HCT116 (cell line): ENCODE measurements around the gene TMEM266. TPM values are rescaled to one million over a fixed set of nuclear protein-coding genes. Genes with fewer than 3 reads are reported as not detected.
A peak's percentile ranks its signal among the peaks of the same experiment; 100 is the strongest.

Experiments used
- ATAC-seq: fragments of 200-7000 bp; cut with Tn5 transposase; 2 replicates; pipeline ENCODE4 v1.9.1; 2020; ENCODE audit warnings: mild to moderate bottlenecking, moderate library complexity
- BruUV-seq: library from RNA; stranded (reverse); fragments of 400-500 nt; replicated peaks from 2 replicates; lab custom pipeline; 2021; lab: Mats Ljungman, UMichigan
- CTCF ChIA-PET: fragments of 300-600 bp; sonication (Branson Sonifier 250); formaldehyde crosslinking; loops from one replicate; lab custom pipeline; 2021; ENCODE audit warnings: antibody characterized with exemption; lab: Charles Lee
- POLR2A ChIA-PET: fragments of 300-600, 350-600 bp; sonication (Branson Sonifier 250); formaldehyde crosslinking; loops from one replicate; lab custom pipeline; 2021; ENCODE audit warnings: antibody characterized with exemption; lab: Charles Lee
- RAD21 ChIA-PET, 2 experiments: fragments of 300-600 bp; sonication (Branson Sonifier 250); formaldehyde crosslinking; loops; one replicate each; lab custom pipeline; 2023; ENCODE audit warnings: low total read pairs in 2 of 2; ENCODE audit not compliant: uncharacterized antibody in 2 of 2, unreplicated experiment in 2 of 2, low non-redundant PET in 1 of 2; lab: Charles Lee
- DNase-seq: peaks from one replicate; pipeline ENCODE4 v3.0.0-alpha.2; 2010; ENCODE audit warnings: low read depth, low spot score
- H2AFZ ChIP-seq: fragments of 200-600 bp; shearing (Covaris generic), sonication (generic); 2 replicates; pipeline ENCODE4 v1.6.1; 2017; ENCODE audit warnings: low read depth, mixed run types, mixed read lengths, antibody characterized with exemption, low read length; ENCODE audit not compliant: poor library complexity, severe bottlenecking
- H3K27ac ChIP-seq: 2 replicates; pipeline ENCODE4 v1.5.1; 2012; ENCODE audit warnings: low read depth, low read length
- H3K27me3 ChIP-seq: fragments of 200-600 bp; sonication (generic); 2 replicates; pipeline ENCODE4 v1.6.1; 2016; ENCODE audit warnings: mixed run types, low read length, mixed read lengths; ENCODE audit not compliant: insufficient read depth
- H3K36me3 ChIP-seq, 2 experiments: fragments of 200-500 bp in 1 of 2; fragments of 200-600 bp in 1 of 2; sonication (Bioruptor generic) in 1 of 2; sonication (generic) in 1 of 2; 2 replicates each; pipeline versions ENCODE4 v1.5.1 to v1.6.1; 2014 to 2016; ENCODE audit warnings: low read length in 2 of 2, inconsistent platforms in 1 of 2, mixed read lengths in 1 of 2, mixed run types in 1 of 2; ENCODE audit not compliant: insufficient read depth in 2 of 2, control insufficient read depth in 1 of 2
- H3K4me1 ChIP-seq, 2 experiments: fragments of 200-600 bp in 1 of 2; sonication (generic) in 1 of 2; 2 replicates each; pipeline versions ENCODE4 v1.5.1 to v1.6.1; 2012 to 2017; ENCODE audit warnings: low read length in 2 of 2, inconsistent platforms in 1 of 2, mild to moderate bottlenecking in 1 of 2, mixed read lengths in 1 of 2, mixed run types in 1 of 2, moderate library complexity in 1 of 2; ENCODE audit not compliant: insufficient read depth in 2 of 2, control insufficient read depth in 1 of 2
- H3K4me2 ChIP-seq: fragments of 200-600 bp; sonication (generic); 2 replicates; pipeline ENCODE4 v1.6.1; 2017; ENCODE audit warnings: mixed run types, low read length, mixed read lengths
- H3K4me3 ChIP-seq, 2 experiments: fragments of 200-600 bp in 1 of 2; sonication (generic) in 1 of 2; replicated peaks in 1 of 2; 2 replicates each; pipeline ENCODE4 v1.5.1; 2011 to 2016; ENCODE audit warnings: low read length in 2 of 2, control low read depth in 1 of 2, low read depth in 1 of 2, mild to moderate bottlenecking in 1 of 2, mixed read lengths in 1 of 2, mixed run types in 1 of 2
- H3K79me2 ChIP-seq: fragments of 200-600 bp; sonication (generic); 2 replicates; pipeline ENCODE4 v1.6.1; 2017; ENCODE audit warnings: mild to moderate bottlenecking, mixed run types, low read length, moderate library complexity, mixed read lengths; ENCODE audit not compliant: insufficient read depth
- H3K9ac ChIP-seq: fragments of 200-600 bp; sonication (generic); 2 replicates; pipeline ENCODE4 v1.6.1; 2016; ENCODE audit warnings: low read length, mixed read lengths
- H3K9me2 ChIP-seq: fragments of 200-600 bp; sonication (generic), shearing (Covaris generic); 2 replicates; pipeline ENCODE4 v1.6.1; 2017; ENCODE audit warnings: mixed run types, mild to moderate bottlenecking, moderate library complexity; ENCODE audit not compliant: insufficient read depth
- H3K9me3 ChIP-seq, 2 experiments: fragments of 200-500 bp in 1 of 2; fragments of 200-600 bp in 1 of 2; sonication (Bioruptor generic) in 1 of 2; sonication (generic) in 1 of 2; 2 replicates each; pipeline ENCODE4 v1.6.1; 2014 to 2017; ENCODE audit warnings: low read length in 2 of 2, mixed read lengths in 2 of 2, inconsistent platforms in 1 of 2, low read depth in 1 of 2, mild to moderate bottlenecking in 1 of 2, mixed run types in 1 of 2, moderate library complexity in 1 of 2; ENCODE audit not compliant: control insufficient read depth in 1 of 2, insufficient read depth in 1 of 2
- H4K20me1 ChIP-seq: fragments of 200-600 bp; sonication (generic), shearing (Covaris generic); 2 replicates; pipeline ENCODE4 v1.6.1; 2017; ENCODE audit warnings: mixed run types, mild to moderate bottlenecking, moderate library complexity; ENCODE audit not compliant: insufficient read depth
- SIN3A ChIP-seq: IDR thresholded peaks from 2 replicates; pipeline ENCODE4 v1.6.1; 2012; ENCODE audit warnings: low read depth
- SP1 ChIP-seq: IDR thresholded peaks from 2 replicates; pipeline ENCODE4 v1.6.1; 2012; ENCODE audit warnings: low read depth
- TCF7L2 ChIP-seq: IDR thresholded peaks from 2 replicates; pipeline ENCODE4 v1.7.0; 2011; ENCODE audit warnings: borderline replicate concordance, inconsistent platforms; ENCODE audit not compliant: insufficient read depth, insufficient read length; ENCODE audit errors: extremely low read depth
- intact Hi-C: fragments of 100-400 bp; cut with micrococcal nuclease; formaldehyde crosslinking; loops from 2 replicates; pipeline ENCODE4 v1.10.0; 2022
- total RNA-seq: library from RNA; stranded (reverse); gene quantifications from one replicate; pipeline ENCODE4 v1.2.1, GENCODE V29; 2021; ENCODE audit not compliant: unreplicated experiment
- TF ChIP-seq, protein P1 (sequence below), 3 experiments: fragments of 200-600 bp in 1 of 3; sonication (generic) in 1 of 3; IDR thresholded peaks in 2 of 3; conservative IDR thresholded peaks in 1 of 3; 2 replicates each; pipeline ENCODE4 v1.5.1; 2012 to 2017; ENCODE audit warnings: low read depth in 2 of 3, low read length in 2 of 3, antibody characterized with exemption in 1 of 3, borderline replicate concordance in 1 of 3, control low read depth in 1 of 3, mild to moderate bottlenecking in 1 of 3, mixed read lengths in 1 of 3, mixed run types in 1 of 3, moderate library complexity in 1 of 3; ENCODE audit not compliant: insufficient read depth in 1 of 3
- TF ChIP-seq, protein P2 (sequence below): IDR thresholded peaks from 2 replicates; pipeline ENCODE4 v1.6.1; 2011; ENCODE audit warnings: mild to moderate bottlenecking, low read length, moderate library complexity; ENCODE audit not compliant: insufficient replicate concordance; ENCODE audit errors: extremely low read depth

The TMEM266 gene
- total RNA-seq, 1 experiment from 2014 or later = 0.91 TPM

DNA sequence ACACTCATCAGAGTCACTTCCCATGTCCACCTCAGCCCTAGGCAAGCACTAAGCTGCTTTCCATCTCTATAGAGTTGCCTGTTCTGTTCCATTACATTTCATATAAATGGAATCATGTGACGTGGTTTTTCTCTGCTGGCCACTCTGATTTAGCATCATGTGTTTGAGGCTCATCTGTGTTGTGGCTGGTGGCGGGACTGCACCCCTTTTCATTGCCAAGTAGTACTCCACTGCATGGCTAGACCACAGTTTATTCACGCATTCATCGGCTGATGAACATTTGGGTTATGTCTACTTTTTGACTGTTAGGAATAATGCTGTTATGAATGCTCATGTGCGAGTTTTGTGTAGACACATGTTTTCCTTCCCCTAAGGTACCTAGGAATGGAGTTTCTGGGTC lies 114.9 kb downstream of the TMEM266 start:
- TF ChIP-seq, protein P1, sequence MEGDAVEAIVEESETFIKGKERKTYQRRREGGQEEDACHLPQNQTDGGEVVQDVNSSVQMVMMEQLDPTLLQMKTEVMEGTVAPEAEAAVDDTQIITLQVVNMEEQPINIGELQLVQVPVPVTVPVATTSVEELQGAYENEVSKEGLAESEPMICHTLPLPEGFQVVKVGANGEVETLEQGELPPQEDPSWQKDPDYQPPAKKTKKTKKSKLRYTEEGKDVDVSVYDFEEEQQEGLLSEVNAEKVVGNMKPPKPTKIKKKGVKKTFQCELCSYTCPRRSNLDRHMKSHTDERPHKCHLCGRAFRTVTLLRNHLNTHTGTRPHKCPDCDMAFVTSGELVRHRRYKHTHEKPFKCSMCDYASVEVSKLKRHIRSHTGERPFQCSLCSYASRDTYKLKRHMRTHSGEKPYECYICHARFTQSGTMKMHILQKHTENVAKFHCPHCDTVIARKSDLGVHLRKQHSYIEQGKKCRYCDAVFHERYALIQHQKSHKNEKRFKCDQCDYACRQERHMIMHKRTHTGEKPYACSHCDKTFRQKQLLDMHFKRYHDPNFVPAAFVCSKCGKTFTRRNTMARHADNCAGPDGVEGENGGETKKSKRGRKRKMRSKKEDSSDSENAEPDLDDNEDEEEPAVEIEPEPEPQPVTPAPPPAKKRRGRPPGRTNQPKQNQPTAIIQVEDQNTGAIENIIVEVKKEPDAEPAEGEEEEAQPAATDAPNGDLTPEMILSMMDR (IDR thresholded peaks at IDR 0.05 in 2 of 3, conservative IDR thresholded peaks at IDR 0.05 in 1 of 3; ENCODE audit: borderline replicate concordance in 1 of 3, insufficient read depth in 1 of 3, low read depth in 2 of 3, low read length in 2 of 3) = peak in 1 of 3 experiments; percentile 27; a peak in 1 of 6 replicates
- TF ChIP-seq, protein P2, sequence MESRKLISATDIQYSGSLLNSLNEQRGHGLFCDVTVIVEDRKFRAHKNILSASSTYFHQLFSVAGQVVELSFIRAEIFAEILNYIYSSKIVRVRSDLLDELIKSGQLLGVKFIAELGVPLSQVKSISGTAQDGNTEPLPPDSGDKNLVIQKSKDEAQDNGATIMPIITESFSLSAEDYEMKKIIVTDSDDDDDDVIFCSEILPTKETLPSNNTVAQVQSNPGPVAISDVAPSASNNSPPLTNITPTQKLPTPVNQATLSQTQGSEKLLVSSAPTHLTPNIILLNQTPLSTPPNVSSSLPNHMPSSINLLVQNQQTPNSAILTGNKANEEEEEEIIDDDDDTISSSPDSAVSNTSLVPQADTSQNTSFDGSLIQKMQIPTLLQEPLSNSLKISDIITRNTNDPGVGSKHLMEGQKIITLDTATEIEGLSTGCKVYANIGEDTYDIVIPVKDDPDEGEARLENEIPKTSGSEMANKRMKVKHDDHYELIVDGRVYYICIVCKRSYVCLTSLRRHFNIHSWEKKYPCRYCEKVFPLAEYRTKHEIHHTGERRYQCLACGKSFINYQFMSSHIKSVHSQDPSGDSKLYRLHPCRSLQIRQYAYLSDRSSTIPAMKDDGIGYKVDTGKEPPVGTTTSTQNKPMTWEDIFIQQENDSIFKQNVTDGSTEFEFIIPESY = no peak
- H3K4me3 ChIP-seq = no peak overlapping the region
- no TSS peak for BruUV-seq
- H3K4me1 ChIP-seq = peaks cover 0 to 10% of the 10 kb centered on the region in 2 experiments; a peak in 2 of 4 replicates
- no peaks in the 10 kb centered on the region for H3K9me2 ChIP-seq
- intact Hi-C loops = no loop called here
- no peak for DNase-seq
- H2AFZ ChIP-seq = no peak overlapping the region
- no peaks in the 10 kb centered on the region for H4K20me1 ChIP-seq
- CTCF ChIA-PET = interaction anchor here (1.4 kb wide), 1 partner anchor 10 kb away, joined by 3 read pairs; no protein-coding TSS in a partner anchor
- no peaks in the 10 kb centered on the region for H3K9me3 ChIP-seq
- no peaks in the 10 kb centered on the region for H3K27me3 ChIP-seq
- no peak overlapping the region for H3K9ac ChIP-seq
- peak; percentile 39; the same call in 1 of the 2 replicates for ATAC-seq
- RAD21 ChIA-PET = no interaction called here
- H3K27ac ChIP-seq = no peak overlapping the region
- POLR2A ChIA-PET = no interaction called here
- no peaks in the 10 kb centered on the region for H3K36me3 ChIP-seq
- H3K79me2 ChIP-seq = no peaks in the 10 kb centered on the region
- no peak overlapping the region for H3K4me2 ChIP-seq

DNA sequence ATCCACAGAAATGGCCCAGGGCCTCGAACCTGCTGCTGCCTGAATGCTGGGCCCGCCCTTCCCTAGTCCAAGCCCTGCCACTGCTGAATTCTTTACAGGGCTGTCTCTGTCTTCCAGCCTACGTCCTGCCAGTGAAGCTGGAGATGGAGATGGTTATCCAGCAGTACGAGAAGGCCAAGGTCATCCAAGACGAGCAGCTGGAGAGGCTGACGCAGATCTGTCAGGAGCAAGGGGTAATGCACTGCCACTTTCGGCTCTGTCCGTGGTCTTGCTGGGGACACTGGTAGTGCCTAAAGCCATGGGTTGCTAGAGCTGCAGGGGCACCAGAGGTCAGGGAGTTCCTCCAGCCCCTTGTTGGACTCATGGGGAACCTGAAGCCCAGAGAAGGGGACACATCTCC lies 115.7 kb downstream of the TMEM266 start:
- ChIA-PET RAD21 (no interaction called here), CTCF (no interaction called here), POLR2A (no interaction called here)
- ATAC-seq (no peak), DNase-seq (no peak)
- intact Hi-C loops = no loop called here
- H3K9ac ChIP-seq = no peak overlapping the region
- no peaks in the 10 kb centered on the region for H4K20me1 ChIP-seq
- no peaks in the 10 kb centered on the region for H3K9me2 ChIP-seq
- no peak overlapping the region for H2AFZ ChIP-seq
- H3K4me3 ChIP-seq = no peak overlapping the region
- TF ChIP-seq SIN3A = no peak
- no peak for TF ChIP-seq TCF7L2
- no peak for TF ChIP-seq SP1
- H3K4me2 ChIP-seq = no peak overlapping the region
- no TSS peak for BruUV-seq
- H3K27me3 ChIP-seq = no peaks in the 10 kb centered on the region
- peaks cover 0 to 10% of the 10 kb centered on the region in 2 experiments; a peak in 2 of 4 replicates for H3K4me1 ChIP-seq
- H3K27ac ChIP-seq = no peak overlapping the region
- H3K79me2 ChIP-seq = no peaks in the 10 kb centered on the region
- H3K9me3 ChIP-seq = no peaks in the 10 kb centered on the region
- H3K36me3 ChIP-seq = no peaks in the 10 kb centered on the region
